ENCODE results near the gene HPSE2. TPM values are rescaled to one million over a fixed set of nuclear protein-coding genes. Genes with fewer than 3 reads are reported as not detected.

Gene HPSE2
- total RNA-seq, 1 donor from 2014 or later = not detected

GRCh38 chr10:98570834-98571233 is 664.8 kb downstream of the HPSE2 start:
- no peak for DNase-seq (ENCODE audit: low spot score)
- Mint-ChIP-seq H3K27me3 (ENCODE audit: unreplicated experiment) (peaks cover 4% of the 10 kb centered on the region), H3K9me3 (ENCODE audit: unreplicated experiment) (no peaks in the 10 kb centered on the region), H3K27ac (ENCODE audit: unreplicated experiment) (no peak overlapping the region), H3K4me3 (ENCODE audit: unreplicated experiment) (no peak overlapping the region), H3K4me1 (ENCODE audit: unreplicated experiment) (no peaks in the 10 kb centered on the region), H3K36me3 (ENCODE audit: low read depth, unreplicated experiment) (no peaks in the 10 kb centered on the region)
- no peak for TF ChIP-seq CTCF (IDR thresholded peaks at IDR 0.05; ENCODE audit: unreplicated experiment)

DNA sequence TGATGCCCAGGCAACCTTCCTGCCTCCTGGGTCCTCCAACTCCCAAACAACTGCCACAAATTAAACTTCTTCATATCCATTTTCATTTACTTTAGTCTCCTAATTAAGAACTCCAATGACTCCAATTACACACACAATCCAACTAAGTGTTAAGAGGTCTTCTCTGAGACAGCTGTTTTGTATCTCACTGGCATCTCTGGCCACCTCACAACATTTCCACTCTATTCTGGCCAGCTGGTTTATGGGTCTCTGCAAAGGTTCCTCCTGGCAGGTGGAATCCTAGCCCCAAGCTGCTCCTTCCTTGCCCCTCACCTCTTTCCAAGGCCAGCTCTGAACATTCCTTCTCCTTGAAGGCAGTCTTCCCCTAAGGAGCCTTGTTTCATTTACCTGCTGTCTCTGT is 665.8 kb downstream of the HPSE2 start:
- H3K4me3 Mint-ChIP-seq (ENCODE audit: unreplicated experiment) = no peak overlapping the region
- no peak overlapping the region for H3K27ac Mint-ChIP-seq (ENCODE audit: unreplicated experiment)
- no peaks in the 10 kb centered on the region for H3K36me3 Mint-ChIP-seq (ENCODE audit: low read depth, unreplicated experiment)
- no peaks in the 10 kb centered on the region for H3K9me3 Mint-ChIP-seq (ENCODE audit: unreplicated experiment)
- peaks cover 4% of the 10 kb centered on the region for H3K27me3 Mint-ChIP-seq (ENCODE audit: unreplicated experiment)
- H3K4me1 Mint-ChIP-seq (ENCODE audit: unreplicated experiment) = no peaks in the 10 kb centered on the region
- TF ChIP-seq CTCF (IDR thresholded peaks at IDR 0.05; ENCODE audit: unreplicated experiment) = no peak
- DNase-seq (ENCODE audit: low spot score) = no peak

DNA sequence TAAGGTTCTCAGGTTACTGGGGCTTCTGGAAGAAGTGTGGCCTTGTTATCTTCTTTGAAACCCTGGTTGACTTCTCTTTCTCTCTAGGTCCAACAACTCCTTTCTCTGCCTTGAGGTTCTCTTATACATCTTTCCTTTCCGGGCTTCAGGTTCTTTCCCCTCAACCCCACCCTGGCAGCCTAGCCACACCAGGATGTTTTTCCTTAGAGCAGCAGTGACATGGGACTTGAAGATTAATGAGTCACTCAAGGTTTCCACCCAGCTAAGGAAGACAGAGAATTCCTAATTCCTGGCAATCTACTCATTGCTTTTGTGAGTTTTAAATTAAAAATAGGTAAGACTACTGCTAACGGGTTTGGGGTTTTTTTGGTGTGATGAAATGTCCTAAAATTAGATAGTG is 667.1 kb downstream of the HPSE2 start:
- Mint-ChIP-seq H3K9me3 (ENCODE audit: unreplicated experiment) (no peaks in the 10 kb centered on the region), H3K4me3 (ENCODE audit: unreplicated experiment) (no peak overlapping the region), H3K4me1 (ENCODE audit: unreplicated experiment) (no peaks in the 10 kb centered on the region), H3K27ac (ENCODE audit: unreplicated experiment) (no peak overlapping the region), H3K36me3 (ENCODE audit: low read depth, unreplicated experiment) (no peaks in the 10 kb centered on the region), H3K27me3 (ENCODE audit: unreplicated experiment) (peaks cover 4% of the 10 kb centered on the region)
- DNase-seq (ENCODE audit: low spot score) = no peak
- TF ChIP-seq CTCF (IDR thresholded peaks at IDR 0.05; ENCODE audit: unreplicated experiment) = no peak

GRCh38 chr10:98567391-98568133 is 668.1 kb downstream of the HPSE2 start:
- Mint-ChIP-seq H3K27ac (ENCODE audit: unreplicated experiment) (no peak overlapping the region), H3K4me1 (ENCODE audit: unreplicated experiment) (no peaks in the 10 kb centered on the region)

More at GRCh38 chr10:98567391-98568133, 668.1 kb downstream of the HPSE2 start:
- H3K36me3 Mint-ChIP-seq (ENCODE audit: low read depth, unreplicated experiment) = no peaks in the 10 kb centered on the region
- H3K9me3 Mint-ChIP-seq (ENCODE audit: unreplicated experiment) = no peaks in the 10 kb centered on the region
- peaks cover 3% of the 10 kb centered on the region for H3K27me3 Mint-ChIP-seq (ENCODE audit: unreplicated experiment)
- no peak for TF ChIP-seq CTCF (IDR thresholded peaks at IDR 0.05; ENCODE audit: unreplicated experiment)
- H3K4me3 Mint-ChIP-seq (ENCODE audit: unreplicated experiment) = no peak overlapping the region
- no peak for DNase-seq (ENCODE audit: low spot score)

All from endothelial cell (in vitro differentiated cells).